HG02981 (cell line): ENCODE data around the gene RTBDN.

Experiments used
- ATAC-seq: cut with Tn5 transposase; IDR thresholded peaks from one replicate; pipeline ENCODE4 v1.9.1; 2021; ENCODE audit warnings: mild to moderate bottlenecking, moderate library complexity; ENCODE audit not compliant: unreplicated experiment

The RTBDN gene

DNA sequence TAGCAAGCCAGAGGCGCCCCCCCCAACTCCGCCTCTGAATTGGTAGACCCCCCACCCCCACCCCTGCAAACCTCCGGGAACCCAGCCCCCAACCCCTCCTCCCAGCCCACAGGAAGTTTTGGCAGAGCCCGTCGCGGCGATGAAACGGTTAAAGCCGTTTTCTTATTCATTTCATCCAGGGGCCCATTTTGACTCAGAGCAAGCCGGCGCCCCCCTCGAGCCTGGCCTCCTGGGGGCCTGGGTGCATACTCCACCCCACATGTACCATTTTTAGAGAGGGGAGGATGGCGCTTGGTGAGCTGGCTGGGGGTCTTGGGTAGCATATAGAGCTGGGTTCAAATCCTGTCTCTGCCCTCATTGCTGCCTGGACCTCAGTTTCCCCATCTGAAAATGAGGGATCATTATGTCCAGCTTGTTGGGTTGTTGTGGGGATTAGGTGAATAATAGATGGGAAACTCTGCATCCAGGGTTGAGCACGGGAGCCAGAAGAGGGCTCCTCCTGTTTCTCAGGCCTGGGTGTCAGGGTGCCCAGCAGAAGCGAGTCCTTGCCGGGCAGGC is 51.0 kb downstream of the RTBDN start:
- ATAC-seq: no peak

DNA sequence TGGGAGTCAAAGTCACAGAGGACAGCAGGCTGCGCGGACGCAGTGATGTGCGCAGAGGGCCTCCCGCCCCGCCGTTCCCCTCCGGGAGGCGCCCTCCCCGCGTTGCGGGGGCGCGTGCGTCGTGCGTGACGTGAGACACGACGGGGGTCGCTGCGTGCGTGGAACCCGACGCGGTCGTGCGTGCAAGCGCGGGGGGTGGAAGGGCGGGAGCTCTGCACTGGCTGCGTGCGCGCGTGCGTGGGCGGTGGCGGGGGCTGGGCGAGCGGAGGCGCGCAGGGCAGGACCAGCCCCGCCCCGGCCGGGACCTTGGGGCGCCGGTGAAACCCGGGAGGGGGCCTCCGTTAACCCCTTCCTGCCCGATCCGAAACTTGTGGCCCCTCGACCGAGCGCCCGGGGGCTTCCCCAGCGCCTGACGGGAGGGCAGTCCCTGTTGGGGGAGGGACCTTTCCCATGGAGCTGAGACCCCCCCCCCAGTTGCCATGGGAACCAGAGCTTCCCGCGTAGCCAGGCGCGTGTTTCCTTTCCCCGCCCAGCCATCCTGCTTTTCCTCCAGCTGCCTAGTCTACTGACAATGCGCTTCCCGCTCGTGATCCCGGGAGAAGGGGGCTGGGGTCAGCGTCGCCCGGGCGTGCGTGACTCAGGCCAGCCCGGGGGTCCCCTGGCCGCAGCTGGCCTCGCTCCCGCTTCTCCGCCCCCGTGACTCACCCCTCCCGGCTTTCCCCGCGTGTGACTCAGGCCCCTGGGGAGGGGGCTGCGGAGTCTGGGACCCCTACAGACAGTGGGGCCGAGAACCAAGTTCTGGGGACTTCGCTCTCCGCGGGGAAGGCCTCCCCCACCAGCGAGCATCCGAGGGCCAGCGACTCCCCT is 51.7 kb downstream of the RTBDN start:
- ATAC-seq: peak; percentile 36

DNA sequence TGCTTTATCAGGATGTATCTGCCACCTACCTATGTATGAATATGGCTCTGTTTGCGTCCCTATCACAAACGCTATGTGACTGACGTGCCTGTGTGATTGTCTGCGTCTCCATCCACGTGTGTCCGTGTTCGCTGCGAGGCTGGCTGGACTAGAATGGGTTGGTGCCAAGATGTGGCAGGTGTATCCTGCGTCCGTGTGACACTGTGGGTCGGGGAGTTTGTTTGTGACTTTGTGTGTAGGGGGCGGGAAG is 52.3 kb downstream of the RTBDN start:
- ATAC-seq: peak; percentile 17

DNA sequence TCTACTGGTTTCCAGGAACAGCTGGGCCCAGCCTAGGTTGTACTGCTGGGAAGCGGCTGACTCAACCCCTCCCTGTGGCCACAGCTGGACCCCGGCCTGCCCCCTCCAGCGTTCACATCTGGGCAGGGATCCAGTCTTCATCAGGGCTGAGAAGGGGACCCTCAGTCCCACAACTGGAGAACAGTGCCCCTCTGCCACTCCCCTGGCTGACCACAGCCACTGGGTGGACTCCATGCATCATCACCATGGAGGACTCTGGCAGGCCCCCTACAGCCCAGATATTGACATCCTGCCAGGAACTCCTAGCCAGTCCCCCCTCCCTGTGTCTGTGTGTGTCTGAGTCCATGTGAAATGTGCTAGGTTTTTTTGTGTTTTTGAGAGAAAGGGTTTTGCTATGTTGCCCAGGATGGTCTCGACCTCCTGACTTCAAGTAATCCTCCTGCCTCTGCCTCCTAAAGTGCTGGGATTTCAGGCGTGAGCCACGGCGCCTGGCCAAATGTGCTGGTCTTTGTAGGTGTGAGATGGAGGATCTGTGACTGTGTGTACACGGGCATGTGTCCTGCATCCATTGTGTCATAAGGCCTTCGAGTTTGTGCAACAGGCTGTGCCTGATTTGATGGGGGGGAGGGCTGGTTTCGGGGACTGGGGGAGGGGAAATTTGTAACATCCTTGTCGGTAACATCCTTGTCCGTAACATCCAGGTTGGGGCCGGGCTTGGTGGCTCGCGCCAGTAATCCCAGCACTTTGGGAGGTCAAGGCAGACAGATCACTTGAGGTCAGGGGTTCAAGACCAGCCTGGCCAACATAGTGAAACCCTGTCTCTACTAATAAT is 55.0 kb downstream of the RTBDN start:
- ATAC-seq: no peak

DNA sequence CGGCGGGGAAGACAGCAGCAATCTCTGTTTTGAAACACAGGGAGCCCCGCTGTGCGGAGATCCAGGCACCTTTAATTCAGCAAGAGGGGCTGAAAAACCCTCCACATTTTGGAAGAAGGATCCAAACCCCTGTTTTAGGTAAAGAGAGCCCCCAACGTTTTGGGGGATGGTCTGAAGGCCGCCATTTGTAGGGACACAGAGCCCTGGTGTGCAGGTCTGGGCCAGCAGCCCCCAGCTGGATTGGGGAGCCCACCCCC is 55.5 kb downstream of the RTBDN start:
- ATAC-seq: no peak

DNA sequence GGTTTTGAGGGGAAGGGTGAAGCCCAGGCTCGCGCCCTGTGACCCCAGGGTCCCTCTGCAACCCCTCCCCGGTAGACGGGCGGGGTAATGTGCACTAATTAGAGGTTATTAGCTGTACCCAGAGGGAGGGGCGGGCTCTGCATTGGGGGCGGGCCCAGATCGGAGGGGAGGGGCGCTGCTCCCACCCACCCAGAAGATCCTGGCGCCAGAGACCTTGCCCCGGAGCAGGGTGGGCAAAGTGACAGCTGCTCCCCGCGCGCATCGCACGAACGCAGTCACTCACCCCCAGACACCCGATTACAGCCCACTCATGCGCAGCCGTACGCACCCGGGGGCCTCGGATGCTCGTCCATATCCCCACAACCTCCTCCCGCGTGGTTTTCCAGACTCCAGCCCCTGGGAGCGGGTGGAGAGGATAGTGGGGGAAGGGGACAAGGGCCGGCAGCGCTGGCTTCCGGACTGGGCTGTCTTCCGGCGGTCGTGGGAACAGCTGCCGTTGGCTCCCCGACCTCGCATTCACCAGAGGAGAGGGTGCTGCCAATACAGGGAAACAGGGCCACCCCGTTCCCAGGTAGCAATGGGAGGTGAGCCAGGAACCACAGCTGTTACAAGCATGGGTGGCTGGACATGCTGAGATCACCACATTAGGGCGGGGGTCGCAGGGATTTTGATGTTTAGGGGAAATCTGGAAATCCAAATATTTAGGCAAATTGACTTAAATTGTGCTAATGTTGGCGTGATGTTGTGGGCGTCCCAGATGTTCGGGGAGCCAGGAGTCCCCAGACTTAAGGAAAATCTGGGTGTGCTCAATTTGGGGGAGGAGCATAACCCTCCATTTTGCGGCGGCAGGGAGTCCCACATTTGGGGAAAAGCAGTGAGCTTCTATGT is 56.1 kb downstream of the RTBDN start:
- ATAC-seq: no peak

DNA sequence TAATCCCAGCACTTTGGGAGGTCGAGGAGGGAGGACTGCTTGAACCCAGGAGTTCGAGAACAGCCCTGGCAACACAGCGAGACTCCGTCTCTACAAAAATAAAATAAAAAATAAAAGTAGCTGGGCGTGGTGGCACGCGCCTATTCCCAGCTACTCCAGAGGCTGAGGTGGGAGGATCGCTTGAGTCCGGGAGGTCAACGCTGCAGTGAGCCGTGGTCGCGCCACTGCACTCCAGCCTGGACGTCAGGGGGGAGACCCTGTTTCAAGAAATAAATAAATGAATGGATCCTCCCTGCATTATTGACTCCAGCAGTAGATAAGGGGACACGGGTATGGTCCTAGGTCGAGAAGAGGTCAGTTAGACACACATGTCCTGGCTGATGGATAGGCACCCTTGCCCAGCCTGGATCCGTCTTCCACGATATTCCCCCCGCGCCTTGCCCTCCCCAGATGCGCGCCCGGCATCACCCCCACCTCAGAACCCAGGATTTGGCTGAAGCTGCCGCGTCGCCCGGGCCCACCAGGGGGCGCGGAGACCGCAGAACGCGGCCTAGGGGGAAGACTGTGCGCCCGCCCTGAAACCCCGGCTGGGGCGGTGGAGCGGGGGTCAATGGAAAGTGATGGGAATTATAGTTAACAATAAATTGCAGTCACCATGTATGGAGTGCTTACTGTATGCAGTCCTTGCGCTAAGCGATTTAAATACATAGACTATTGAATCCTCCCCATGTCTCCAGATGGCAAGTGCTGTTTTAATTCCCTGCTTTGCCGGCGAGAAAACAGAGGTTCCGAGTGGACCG is 57.0 kb downstream of the RTBDN start:
- no peak for ATAC-seq
